ENCODE results near the gene TXLNB.

DNA sequence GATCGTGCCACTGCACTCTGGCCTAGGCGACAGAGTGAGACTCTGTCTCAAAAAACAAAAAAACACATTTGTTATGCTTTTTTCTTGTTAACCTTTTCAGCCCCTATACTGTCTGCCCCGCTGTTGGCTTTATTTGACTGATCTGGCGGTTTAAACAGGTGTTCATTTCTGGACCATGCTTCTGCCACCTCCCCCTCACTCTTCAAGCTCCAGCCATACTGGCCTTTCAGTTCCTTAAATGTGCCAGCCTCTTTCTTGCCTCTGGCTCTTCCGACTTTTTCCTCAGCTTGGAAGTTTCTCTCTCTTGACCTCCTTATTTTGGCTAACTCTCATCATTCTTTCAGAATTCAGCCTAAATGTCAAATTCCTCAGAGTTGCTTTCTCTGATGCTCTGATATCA is 35.2 kb upstream of the TXLNB start:
- TF ChIP-seq, protein P1, sequence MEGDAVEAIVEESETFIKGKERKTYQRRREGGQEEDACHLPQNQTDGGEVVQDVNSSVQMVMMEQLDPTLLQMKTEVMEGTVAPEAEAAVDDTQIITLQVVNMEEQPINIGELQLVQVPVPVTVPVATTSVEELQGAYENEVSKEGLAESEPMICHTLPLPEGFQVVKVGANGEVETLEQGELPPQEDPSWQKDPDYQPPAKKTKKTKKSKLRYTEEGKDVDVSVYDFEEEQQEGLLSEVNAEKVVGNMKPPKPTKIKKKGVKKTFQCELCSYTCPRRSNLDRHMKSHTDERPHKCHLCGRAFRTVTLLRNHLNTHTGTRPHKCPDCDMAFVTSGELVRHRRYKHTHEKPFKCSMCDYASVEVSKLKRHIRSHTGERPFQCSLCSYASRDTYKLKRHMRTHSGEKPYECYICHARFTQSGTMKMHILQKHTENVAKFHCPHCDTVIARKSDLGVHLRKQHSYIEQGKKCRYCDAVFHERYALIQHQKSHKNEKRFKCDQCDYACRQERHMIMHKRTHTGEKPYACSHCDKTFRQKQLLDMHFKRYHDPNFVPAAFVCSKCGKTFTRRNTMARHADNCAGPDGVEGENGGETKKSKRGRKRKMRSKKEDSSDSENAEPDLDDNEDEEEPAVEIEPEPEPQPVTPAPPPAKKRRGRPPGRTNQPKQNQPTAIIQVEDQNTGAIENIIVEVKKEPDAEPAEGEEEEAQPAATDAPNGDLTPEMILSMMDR (IDR thresholded peaks at IDR 0.05): no peak
- no peak for TF ChIP-seq POLR2A (IDR thresholded peaks at IDR 0.05)
